HG03342 (cell line): ENCODE measurements around the gene HLF.

Experiments
- ATAC-seq: cut with Tn5 transposase; IDR thresholded peaks from one replicate; pipeline ENCODE4 v1.9.1; 2021; ENCODE audit warnings: mild to moderate bottlenecking, moderate library complexity; ENCODE audit not compliant: unreplicated experiment

Gene HLF

DNA sequence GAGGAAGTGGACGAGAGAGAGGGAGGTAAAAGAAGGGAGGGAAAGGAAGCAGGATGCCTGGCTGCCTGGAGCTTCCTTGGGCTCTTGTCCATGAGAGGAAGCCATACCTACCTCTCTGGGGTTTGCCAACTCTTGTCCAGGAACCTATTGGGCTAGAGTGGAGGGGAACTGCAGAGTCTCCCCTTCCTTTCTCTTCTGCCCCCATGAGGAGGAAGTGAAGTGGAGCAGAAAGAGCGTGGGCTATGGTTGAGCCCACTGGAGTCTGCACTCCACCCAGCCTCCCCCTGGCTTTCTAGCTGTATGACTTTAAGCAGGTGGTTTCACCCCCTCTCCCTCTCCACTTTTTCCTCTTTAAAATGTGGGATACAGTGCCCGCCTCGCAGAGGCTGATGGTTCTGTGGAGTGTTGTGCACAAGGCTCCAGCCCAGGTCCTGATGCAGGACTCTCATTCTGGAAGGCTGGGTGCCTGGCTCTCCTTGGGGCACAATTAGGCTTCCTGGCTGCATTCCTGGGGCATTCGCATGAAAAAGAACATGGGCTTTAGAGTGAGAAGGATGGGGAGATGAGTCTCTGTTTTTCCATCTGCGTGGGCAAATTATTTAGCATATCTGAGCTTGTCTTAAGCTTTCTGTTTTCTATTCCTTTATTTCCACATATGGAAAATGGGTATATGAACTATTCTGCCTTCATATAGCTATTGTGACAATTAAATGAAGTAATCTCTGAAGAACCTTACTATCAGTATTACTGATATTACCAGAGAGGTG is 40.7 kb downstream of the HLF start:
- ATAC-seq, result no peak

- no peak for ATAC-seq
These were observed 43.1 kb downstream of the HLF start for GRCh38 chr17:55307879-55308278.

- ATAC-seq, result no peak
These were observed 44.0 kb downstream of the HLF start for GRCh38 chr17:55308613-55309391.

DNA sequence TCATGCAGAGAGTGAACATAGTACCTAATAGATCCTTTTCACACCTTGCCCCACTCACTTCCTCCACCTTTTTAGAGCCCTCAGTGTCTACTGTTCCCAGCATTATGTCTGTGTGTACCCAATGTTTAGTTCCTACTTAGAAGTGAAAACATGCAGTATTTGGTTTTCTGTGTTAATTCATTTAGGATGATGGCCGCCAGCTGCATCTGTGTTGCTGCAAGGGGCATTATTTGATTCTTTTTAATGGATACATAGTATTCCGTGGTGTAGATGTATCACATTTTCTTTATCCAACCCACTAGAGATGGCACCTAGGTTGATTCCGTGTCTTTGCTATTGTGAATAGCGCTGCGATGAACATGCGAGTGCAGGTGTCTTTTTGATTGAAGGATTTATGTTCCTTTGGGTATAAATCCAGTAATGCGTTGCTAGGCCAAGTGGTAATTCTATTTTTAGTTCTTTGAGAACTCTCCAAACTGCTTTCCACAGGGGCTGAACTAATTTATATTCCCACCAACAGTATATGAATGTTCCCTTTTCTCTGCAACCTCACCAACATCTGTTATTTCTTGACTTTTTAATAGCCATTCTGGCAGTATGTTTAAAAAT is 47.1 kb downstream of the HLF start:
- no peak for ATAC-seq

DNA sequence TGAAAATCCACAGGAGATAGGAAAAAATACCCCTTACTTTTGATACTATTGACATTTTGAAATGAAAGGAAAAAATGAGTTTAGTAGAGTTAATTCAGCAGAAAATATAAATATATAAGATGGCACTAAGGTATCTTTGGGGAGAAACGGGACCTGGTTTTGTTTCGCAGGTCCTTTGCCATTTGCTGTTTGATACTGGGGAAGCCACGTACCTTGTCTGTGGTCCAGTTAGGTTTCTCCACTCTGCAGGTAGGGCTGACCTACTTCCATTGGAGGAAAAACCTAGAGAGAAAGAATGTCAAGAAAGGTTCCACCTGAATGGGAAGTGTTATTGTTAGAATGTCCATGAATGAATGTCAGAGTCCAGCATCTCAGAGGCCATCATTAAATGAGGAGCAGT is 48.1 kb downstream of the HLF start:
- ATAC-seq, result no peak

DNA sequence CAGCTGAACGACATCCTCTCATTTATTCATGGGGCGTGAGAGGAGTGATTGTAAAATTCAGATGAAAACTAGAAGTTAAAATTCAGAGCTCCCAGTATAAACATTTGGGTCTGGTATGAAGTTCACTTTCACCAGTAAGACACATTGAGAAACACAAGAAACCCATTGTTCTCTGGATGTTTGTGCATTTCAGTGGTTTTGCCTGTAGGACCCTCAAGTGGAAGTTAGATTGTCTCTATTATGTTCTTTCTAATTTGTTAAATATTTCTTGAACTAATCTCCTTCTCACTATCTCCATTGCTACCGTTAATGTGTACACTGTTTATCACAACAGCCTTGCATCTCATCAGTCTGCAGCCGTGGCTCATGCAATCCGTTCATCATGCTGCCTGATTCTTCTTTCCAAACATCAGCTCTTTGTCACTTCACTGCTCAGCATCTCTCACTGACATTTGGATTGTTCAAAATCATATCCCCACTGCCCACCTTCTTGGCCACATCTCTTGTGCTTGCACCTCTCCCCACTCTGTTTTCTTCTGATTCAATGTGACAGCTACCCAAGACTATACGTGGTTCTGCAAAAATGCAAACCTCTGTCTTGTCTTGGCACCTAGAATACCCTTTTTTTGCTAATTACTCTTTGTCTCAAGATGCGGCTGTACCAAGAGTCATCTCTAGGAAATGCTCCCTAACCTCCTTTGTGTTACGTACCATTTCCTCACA is 49.5 kb downstream of the HLF start:
- no peak for ATAC-seq

- ATAC-seq, result no peak
These were observed 50.2 kb downstream of the HLF start for GRCh38 chr17:55314784-55315491.

GRCh38 chr17:55316499-55316898 is 51.7 kb downstream of the HLF start:
- ATAC-seq, result no peak

DNA sequence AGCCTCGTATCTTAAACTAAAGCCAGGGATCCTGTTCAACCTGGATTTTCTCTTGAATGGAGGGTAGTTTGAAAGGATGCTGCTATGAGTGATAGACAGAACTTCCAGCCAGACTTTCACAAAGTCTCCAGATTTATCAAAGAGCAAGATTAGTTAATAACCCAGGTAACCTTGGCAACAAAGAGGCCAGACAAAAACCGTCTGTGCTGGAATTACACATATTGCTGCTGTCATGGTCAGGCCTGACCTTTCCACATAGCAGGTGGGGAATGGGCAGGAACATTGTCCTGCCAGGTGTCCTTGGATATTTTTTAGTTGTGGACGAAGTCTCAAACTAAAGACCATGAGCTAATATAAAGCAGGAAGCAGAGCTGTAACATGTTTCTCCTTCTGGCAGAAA is 52.5 kb downstream of the HLF start:
- ATAC-seq, result no peak

DNA sequence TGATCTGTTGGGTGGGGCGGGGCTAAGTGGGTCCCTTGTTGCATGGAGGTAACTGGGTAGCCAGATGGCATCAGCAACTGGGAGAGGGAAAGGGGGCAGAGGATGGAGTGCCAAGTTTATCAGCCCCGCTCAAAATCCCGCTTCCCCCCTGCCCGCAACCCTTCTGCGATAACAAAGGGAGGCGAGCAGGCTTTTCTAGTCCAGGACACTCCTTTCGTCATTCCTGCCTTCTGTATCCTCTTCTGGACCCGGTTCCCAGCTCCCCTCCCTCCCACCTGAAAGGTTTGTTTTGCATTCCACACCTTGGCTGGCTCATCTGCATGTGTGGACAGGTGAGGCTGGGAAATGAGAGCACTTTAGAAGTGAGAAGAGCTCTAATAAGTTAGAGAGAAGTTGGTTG is 53.3 kb downstream of the HLF start:
- no peak for ATAC-seq

DNA sequence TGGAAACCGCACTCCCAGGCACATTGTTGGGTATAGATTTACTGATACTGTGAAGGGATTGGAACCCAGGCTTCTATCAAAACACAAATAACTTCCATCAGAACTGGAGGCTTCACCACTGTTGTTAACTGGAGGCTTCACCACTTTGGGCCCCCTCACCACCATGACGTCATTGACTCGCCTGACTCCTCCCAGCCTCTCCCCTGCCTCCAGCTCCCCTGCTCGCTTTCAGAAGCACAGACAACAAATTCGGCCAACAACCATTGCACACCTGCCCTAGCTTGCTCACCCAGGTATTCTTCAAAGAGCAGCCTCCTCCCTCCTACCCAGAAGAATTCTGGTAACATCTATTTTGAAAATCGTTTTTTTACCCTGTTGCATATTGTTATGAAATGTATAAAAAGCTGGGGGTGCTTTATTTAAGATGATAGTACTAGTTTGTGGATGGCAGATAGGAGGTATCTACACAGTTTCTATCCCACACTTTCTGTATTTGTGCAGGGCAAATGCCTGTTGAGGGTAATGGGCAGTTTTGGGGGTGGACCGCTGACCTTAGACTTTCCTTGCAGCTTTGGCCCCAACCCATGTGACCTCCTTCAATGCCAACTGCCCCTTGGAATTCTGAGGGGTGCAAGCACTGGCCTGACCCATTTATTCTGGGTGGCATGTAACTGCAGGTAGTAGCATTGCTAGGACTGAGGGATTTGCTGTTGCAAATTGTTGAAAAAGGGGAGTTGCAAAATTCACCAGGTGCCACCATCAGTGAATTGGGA is 54.1 kb downstream of the HLF start:
- no peak for ATAC-seq

DNA sequence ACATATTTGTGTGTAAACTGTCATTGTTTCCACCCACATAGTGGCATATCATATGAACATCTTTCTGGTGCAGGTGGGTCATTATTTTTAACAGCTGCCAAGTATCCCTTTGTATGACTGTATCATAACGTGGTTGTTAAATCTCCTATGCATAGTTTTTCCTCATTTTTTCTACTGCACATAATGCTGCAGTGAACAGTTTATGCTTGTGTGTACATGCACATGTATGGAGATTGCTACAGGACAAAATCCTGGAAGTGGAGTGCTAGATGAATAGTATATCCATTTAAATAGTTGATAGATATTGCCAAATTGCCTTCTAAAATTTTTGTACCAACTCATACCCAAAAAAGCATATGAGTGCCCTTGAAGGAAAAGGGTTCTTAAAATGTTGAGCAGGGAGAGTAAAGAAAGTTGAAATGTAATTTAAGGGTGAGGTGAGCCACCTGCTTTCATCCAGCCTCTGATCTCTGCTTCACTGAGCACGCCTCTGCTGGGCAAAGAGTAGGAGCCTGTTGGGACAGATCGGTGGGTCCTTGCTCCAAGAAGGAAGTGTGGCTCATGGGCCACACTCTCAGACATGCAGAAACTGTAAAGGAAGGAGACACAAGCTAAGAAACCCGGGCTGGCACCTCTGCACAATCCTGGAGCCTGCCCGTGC is 55.3 kb downstream of the HLF start:
- ATAC-seq, result no peak

DNA sequence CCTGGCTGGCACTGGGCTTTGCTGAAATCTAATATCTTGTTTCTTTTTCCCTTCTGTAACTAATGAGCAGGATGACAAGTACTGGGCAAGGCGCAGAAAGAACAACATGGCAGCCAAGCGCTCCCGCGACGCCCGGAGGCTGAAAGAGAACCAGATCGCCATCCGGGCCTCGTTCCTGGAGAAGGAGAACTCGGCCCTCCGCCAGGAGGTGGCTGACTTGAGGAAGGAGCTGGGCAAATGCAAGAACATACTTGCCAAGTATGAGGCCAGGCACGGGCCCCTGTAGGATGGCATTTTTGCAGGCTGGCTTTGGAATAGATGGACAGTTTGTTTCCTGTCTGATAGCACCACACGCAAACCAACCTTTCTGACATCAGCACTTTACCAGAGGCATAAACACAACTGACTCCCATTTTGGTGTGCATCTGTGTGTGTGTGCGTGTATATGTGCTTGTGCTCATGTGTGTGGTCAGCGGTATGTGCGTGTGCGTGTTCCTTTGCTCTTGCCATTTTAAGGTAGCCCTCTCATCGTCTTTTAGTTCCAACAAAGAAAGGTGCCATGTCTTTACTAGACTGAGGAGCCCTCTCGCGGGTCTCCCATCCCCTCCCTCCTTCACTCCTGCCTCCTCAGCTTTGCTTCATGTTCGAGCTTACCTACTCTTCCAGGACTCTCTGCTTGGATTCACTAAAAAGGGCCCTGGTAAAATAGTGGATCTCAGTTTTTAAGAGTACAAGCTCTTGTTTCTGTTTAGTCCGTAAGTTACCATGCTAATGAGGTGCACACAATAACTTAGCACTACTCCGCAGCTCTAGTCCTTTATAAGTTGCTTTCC is 56.0 kb downstream of the HLF start:
- ATAC-seq, result no peak

GRCh38 chr17:55321427-55322060 is 56.8 kb downstream of the HLF start:
- no peak for ATAC-seq

DNA sequence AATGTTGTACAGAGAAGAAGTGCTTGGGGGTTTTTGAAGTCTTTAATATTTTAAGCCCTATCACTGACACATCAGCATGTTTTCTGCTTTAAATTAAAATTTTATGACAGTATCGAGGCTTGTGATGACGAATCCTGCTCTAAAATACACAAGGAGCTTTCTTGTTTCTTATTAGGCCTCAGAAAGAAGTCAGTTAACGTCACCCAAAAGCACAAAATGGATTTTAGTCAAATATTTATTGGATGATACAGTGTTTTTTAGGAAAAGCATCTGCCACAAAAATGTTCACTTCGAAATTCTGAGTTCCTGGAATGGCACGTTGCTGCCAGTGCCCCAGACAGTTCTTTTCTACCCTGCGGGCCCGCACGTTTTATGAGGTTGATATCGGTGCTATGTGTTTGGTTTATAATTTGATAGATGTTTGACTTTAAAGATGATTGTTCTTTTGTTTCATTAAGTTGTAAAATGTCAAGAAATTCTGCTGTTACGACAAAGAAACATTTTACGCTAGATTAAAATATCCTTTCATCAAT is 57.8 kb downstream of the HLF start:
- ATAC-seq, result no peak

DNA sequence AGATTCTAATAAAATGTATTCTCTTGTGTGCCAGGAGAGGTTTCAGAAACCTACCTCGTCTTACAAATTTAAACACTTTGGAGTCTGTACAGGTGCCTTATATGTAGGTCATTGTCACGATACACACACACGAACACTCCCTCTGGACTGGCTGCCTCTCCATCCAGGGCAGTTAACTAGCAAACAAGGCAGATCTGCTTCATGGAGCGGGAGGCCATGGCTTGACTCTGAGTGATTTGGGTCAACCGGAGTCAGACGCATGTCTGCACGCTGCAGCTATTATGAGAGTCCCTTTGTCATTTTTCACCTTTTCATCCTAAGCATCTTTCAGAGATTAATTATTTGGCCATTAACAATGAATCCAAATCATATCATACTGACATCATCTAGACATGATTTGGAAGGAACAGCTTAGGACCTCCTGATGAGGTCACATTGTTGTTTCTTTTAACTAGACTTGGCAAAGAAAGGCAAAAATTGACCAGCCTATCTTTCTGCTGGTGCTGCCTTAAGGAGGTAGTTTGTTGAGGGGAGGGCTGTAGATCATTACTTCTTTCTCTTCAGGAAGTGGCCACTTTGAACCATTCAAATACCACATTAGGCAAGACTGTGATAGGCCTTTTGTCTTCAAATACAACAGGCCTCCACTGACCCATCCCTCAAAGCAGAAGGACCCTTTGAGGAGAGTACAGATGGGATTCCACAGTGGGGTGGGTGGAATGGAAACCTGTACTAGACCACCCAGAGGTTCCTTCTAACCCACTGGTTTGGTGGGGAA is 58.9 kb downstream of the HLF start:
- no peak for ATAC-seq
